Ramos (cell line): Measurements from ENCODE around the gene NAV2.

Experiments
- in situ Hi-C: fragments of 300-500 bp; cut with MboI; formaldehyde crosslinking; loops from one replicate; pipeline ENCODE4 v1.14.3; 2022; ENCODE audit warnings: low sequenced_read_pairs; ENCODE audit not compliant: unreplicated experiment

NAV2 gene

GRCh38 chr11:20036626-20037335 lies 324.1 kb downstream of the NAV2 start:
- in situ Hi-C loops = no loop called here

GRCh38 chr11:20037396-20038153 lies 324.9 kb downstream of the NAV2 start:
- in situ Hi-C loops = no loop called here

- in situ Hi-C loops = no loop called here
Observed at GRCh38 chr11:20038412-20038811, 325.8 kb downstream of the NAV2 start.

GRCh38 chr11:20038972-20039371 lies 326.3 kb downstream of the NAV2 start:
- in situ Hi-C loops = no loop called here

GRCh38 chr11:20041499-20041898 lies 328.9 kb downstream of the NAV2 start:
- in situ Hi-C loops = no loop called here

GRCh38 chr11:20042045-20042639 lies 329.5 kb downstream of the NAV2 start:
- in situ Hi-C loops = no loop called here

- in situ Hi-C loops = no loop called here
Observed at GRCh38 chr11:20042811-20043341, 330.2 kb downstream of the NAV2 start.

- in situ Hi-C loops = no loop called here
Observed at GRCh38 chr11:20043992-20044391, 331.4 kb downstream of the NAV2 start.

GRCh38 chr11:20045098-20045688 lies 332.6 kb downstream of the NAV2 start:
- in situ Hi-C loops = no loop called here

- in situ Hi-C loops = no loop called here
Observed at GRCh38 chr11:20046416-20046815, 333.8 kb downstream of the NAV2 start.

- in situ Hi-C loops = no loop called here
Observed at GRCh38 chr11:20047006-20047768, 334.6 kb downstream of the NAV2 start.

GRCh38 chr11:20047769-20048154 lies 335.1 kb downstream of the NAV2 start:
- in situ Hi-C loops = no loop called here

GRCh38 chr11:20048246-20048645 lies 335.6 kb downstream of the NAV2 start:
- in situ Hi-C loops = no loop called here

GRCh38 chr11:20048707-20049106 lies 336.1 kb downstream of the NAV2 start:
- in situ Hi-C loops = no loop called here

- in situ Hi-C loops = no loop called here
Observed at GRCh38 chr11:20049231-20049630, 336.6 kb downstream of the NAV2 start.

GRCh38 chr11:20050048-20050447 lies 337.4 kb downstream of the NAV2 start:
- in situ Hi-C loops = no loop called here

GRCh38 chr11:20050551-20051333 lies 338.1 kb downstream of the NAV2 start:
- in situ Hi-C loops = no loop called here

- in situ Hi-C loops = no loop called here
Observed at GRCh38 chr11:20051469-20052399, 339.1 kb downstream of the NAV2 start.
